AG04450 (cell line): ENCODE results near the gene TIRAP. TPM values are rescaled to one million over a fixed set of nuclear protein-coding genes. Genes with fewer than 3 reads are reported as not detected.

ENCODE experiments used
- CTCF ChIA-PET: fragments of 300-600, 350-600 bp; formaldehyde crosslinking; extraction: SDS; loops from one replicate; lab custom pipeline; 2022; ENCODE audit warnings: antibody characterized with exemption, inconsistent platforms; lab: Charles Lee
- POLR2A ChIA-PET: fragments of 350-600 bp; formaldehyde crosslinking; extraction: SDS; loops from one replicate; lab custom pipeline; 2021; ENCODE audit warnings: antibody characterized with exemption, inconsistent platforms; lab: Yijun Ruan, JAX
- DNase-seq: peaks from one replicate; pipeline ENCODE4 v3.0.0-alpha.2; 2011; ENCODE audit warnings: low read depth, low spot score
- H3K27ac ChIP-seq: one replicate; pipeline ENCODE4 v1.5.1; 2012; ENCODE audit warnings: low read depth, low read length, control low read depth
- H3K27me3 ChIP-seq: one replicate; pipeline ENCODE4 v1.6.0; 2012; ENCODE audit warnings: low read length; ENCODE audit not compliant: control insufficient read depth, insufficient read depth
- H3K4me3 ChIP-seq: 2 replicates; pipeline ENCODE4 v1.5.1; 2011; ENCODE audit warnings: mild to moderate bottlenecking, low read depth, low read length, control low read depth
- H3K9me3 ChIP-seq: 2 replicates; pipeline ENCODE4 v1.5.1; 2012; ENCODE audit warnings: low read length; ENCODE audit not compliant: control insufficient read depth, insufficient read depth
- CTCF ChIP-seq: IDR thresholded peaks from 2 replicates; pipeline ENCODE4 v1.5.1; 2011; ENCODE audit warnings: low read depth, low read length, control low read depth, inconsistent platforms
- polyA plus RNA-seq: library from polyadenylated mRNA; depleted of rRNA; stranded (reverse); fragments of >200 nt; gene quantifications from 2 replicates; pipeline ENCODE4 v1.2.3, GENCODE V29; 2011

TIRAP gene
- polyA plus RNA-seq, 1 experiment = 4.9 TPM

GRCh38 chr11:126311401-126312291, 28.8 kb downstream of the TIRAP start:
- POLR2A ChIA-PET = no interaction called here
- H3K4me3 ChIP-seq = no peak overlapping the region
- H3K9me3 ChIP-seq = no peaks in the 10 kb centered on the region
- no peak for TF ChIP-seq CTCF
- DNase-seq = no peak
- CTCF ChIA-PET = interaction anchor here (0.6 to 8.2 kb wide), 19 partner anchors 8 to 678 kb away, joined by 3 to 163 read pairs (median 6); no protein-coding TSS in a partner anchor
- no peaks in the 10 kb centered on the region for H3K27me3 ChIP-seq
- H3K27ac ChIP-seq = no peak overlapping the region

- ChIA-PET CTCF (interaction anchor here (3.1 to 8.2 kb wide), 2 partner anchors 45 to 168 kb away, joined by 20 to 163 read pairs; no protein-coding TSS in a partner anchor), POLR2A (no interaction called here)
- no peak overlapping the region for H3K4me3 ChIP-seq
- TF ChIP-seq CTCF = no peak
- no peak for DNase-seq
- no peaks in the 10 kb centered on the region for H3K9me3 ChIP-seq
- no peaks in the 10 kb centered on the region for H3K27me3 ChIP-seq
- H3K27ac ChIP-seq = no peak overlapping the region
Measured at GRCh38 chr11:126312961-126313360, 30.1 kb downstream of the TIRAP start.

GRCh38 chr11:126313826-126314225, 30.9 kb downstream of the TIRAP start:
- ChIA-PET CTCF (interaction anchor here (8.2 kb wide), 1 partner anchor 167 kb away, joined by 163 read pairs; no protein-coding TSS in a partner anchor), POLR2A (no interaction called here)
- no peak for DNase-seq
- Histone ChIP-seq H3K4me3 (no peak overlapping the region), H3K27me3 (no peaks in the 10 kb centered on the region), H3K9me3 (no peaks in the 10 kb centered on the region), H3K27ac (no peak overlapping the region)
- TF ChIP-seq CTCF = no peak

GRCh38 chr11:126317432-126317755, 34.5 kb downstream of the TIRAP start:
- POLR2A ChIA-PET = interaction anchor here (0.7 to 2.3 kb wide), 5 partner anchors 14 to 166 kb away, joined by 3 to 16 read pairs (median 3); partner anchors contain the start of genes DCPS and ST3GAL4
- CTCF ChIA-PET = interaction anchor here (2.0 to 2.5 kb wide), 2 partner anchors 124 to 163 kb away, joined by 10 to 20 read pairs; no protein-coding TSS in a partner anchor
- no peak for DNase-seq

More at GRCh38 chr11:126317432-126317755, 34.5 kb downstream of the TIRAP start:
- no peaks in the 10 kb centered on the region for H3K9me3 ChIP-seq
- peak overlapping the region; percentile 99 for H3K27ac ChIP-seq
- no peak overlapping the region for H3K4me3 ChIP-seq
- H3K27me3 ChIP-seq = no peaks in the 10 kb centered on the region
- no peak for TF ChIP-seq CTCF
